GM18868 (cell line): ENCODE data around the gene ALDH4A1.

ENCODE experiments used
- ATAC-seq: cut with Tn5 transposase; IDR thresholded peaks from one replicate; pipeline ENCODE4 v1.9.1; 2021; ENCODE audit warnings: mild to moderate bottlenecking, moderate library complexity; ENCODE audit not compliant: unreplicated experiment

ALDH4A1 gene

GRCh38 chr1:18939398-18940302, 37.3 kb upstream of the ALDH4A1 start:
- no peak for ATAC-seq

- no peak for ATAC-seq
These were observed 36.3 kb upstream of the ALDH4A1 start for GRCh38 chr1:18938707-18939070.

- no peak for ATAC-seq
These were observed 35.8 kb upstream of the ALDH4A1 start for GRCh38 chr1:18938008-18938706.

GRCh38 chr1:18937539-18937938, 35.2 kb upstream of the ALDH4A1 start:
- no peak for ATAC-seq

- ATAC-seq: no peak
These were observed 34.6 kb upstream of the ALDH4A1 start for GRCh38 chr1:18936814-18937481.

- ATAC-seq: no peak
These were observed 34.1 kb upstream of the ALDH4A1 start for GRCh38 chr1:18936471-18936813.

GRCh38 chr1:18934205-18935000, 32.0 kb upstream of the ALDH4A1 start:
- ATAC-seq: no peak

- ATAC-seq: no peak
These were observed 30.5 kb upstream of the ALDH4A1 start for GRCh38 chr1:18932879-18933278.

GRCh38 chr1:18932387-18932786, 30.0 kb upstream of the ALDH4A1 start:
- ATAC-seq: no peak

GRCh38 chr1:18931730-18932129, 29.4 kb upstream of the ALDH4A1 start:
- no peak for ATAC-seq

- no peak for ATAC-seq
These were observed 27.3 kb upstream of the ALDH4A1 start for GRCh38 chr1:18929686-18930085.

- no peak for ATAC-seq
These were observed 26.6 kb upstream of the ALDH4A1 start for GRCh38 chr1:18928985-18929384.

- ATAC-seq: no peak
These were observed 26.1 kb upstream of the ALDH4A1 start for GRCh38 chr1:18928406-18928805.

GRCh38 chr1:18927654-18928272, 25.4 kb upstream of the ALDH4A1 start:
- ATAC-seq: no peak

GRCh38 chr1:18927082-18927653, 24.8 kb upstream of the ALDH4A1 start:
- no peak for ATAC-seq

- ATAC-seq: peak; percentile 75
These were observed 24.1 kb upstream of the ALDH4A1 start for GRCh38 chr1:18926315-18927081.

- ATAC-seq: no peak
These were observed 22.9 kb upstream of the ALDH4A1 start for GRCh38 chr1:18925279-18925678.

- no peak for ATAC-seq
These were observed 21.9 kb upstream of the ALDH4A1 start for GRCh38 chr1:18924221-18924691.

- ATAC-seq: no peak
These were observed 21.4 kb upstream of the ALDH4A1 start for GRCh38 chr1:18923756-18924211.
